HG03520 (cell line): ENCODE measurements around the gene TM2D1.

Experiments used
- ATAC-seq: cut with Tn5 transposase; IDR thresholded peaks from one replicate; pipeline ENCODE4 v1.9.1; 2021; ENCODE audit warnings: mild to moderate bottlenecking, moderate library complexity; ENCODE audit not compliant: unreplicated experiment

Gene TM2D1

GRCh38 chr1:61645476-61645875, 79.5 kb downstream of the TM2D1 start:
- ATAC-seq, result no peak

DNA sequence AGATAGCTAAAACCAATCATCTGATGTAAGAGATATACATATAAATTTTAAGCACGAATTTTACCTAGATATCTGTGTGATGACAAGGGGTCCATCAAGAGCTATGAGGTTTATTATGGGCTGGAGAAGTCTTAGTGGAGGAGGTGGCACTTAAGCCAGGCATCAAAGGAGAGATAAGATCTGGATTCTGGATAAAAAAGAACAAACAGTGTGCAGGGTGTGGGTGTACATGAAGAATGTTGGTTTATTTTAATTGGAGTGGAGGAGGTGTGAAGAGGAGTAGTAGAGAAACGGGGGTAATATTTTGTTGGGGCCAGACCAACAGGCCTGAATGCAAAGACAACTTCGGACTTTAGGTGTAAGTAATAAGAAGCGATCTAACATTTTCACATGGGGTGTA, 80.6 kb downstream of the TM2D1 start:
- ATAC-seq, result no peak

GRCh38 chr1:61642475-61643232, 82.3 kb downstream of the TM2D1 start:
- ATAC-seq, result no peak

GRCh38 chr1:61641578-61642336, 83.2 kb downstream of the TM2D1 start:
- peak; percentile 91 for ATAC-seq

GRCh38 chr1:61640531-61641530, 84.1 kb downstream of the TM2D1 start:
- no peak for ATAC-seq

GRCh38 chr1:61639608-61640336, 85.2 kb downstream of the TM2D1 start:
- ATAC-seq, result no peak

- no peak for ATAC-seq
Observed at GRCh38 chr1:61638911-61639605, 85.9 kb downstream of the TM2D1 start.

- ATAC-seq, result no peak
Observed at GRCh38 chr1:61638296-61638695, 86.6 kb downstream of the TM2D1 start.

- ATAC-seq, result no peak
Observed at GRCh38 chr1:61637470-61637869, 87.5 kb downstream of the TM2D1 start.

DNA sequence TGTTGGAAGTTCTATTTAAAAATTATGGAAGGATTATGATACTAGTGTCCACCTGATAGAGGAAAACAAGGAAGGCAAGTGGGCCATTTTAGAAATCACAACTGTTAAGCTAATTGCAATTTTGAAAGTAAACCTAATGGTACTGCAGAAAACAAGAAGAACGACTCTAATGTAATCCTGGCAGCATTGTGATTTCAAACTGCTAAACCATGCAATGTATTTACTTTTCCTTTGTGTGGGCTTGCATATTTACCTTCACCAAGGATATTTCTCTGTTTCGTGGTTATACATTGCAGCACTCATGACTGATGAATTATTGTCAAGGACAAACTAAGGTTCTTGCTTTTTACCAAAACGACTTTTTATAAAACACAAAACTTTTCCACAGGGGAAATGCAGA, 88.1 kb downstream of the TM2D1 start:
- ATAC-seq, result no peak

- ATAC-seq, result no peak
Observed at GRCh38 chr1:61636376-61636775, 88.6 kb downstream of the TM2D1 start.

DNA sequence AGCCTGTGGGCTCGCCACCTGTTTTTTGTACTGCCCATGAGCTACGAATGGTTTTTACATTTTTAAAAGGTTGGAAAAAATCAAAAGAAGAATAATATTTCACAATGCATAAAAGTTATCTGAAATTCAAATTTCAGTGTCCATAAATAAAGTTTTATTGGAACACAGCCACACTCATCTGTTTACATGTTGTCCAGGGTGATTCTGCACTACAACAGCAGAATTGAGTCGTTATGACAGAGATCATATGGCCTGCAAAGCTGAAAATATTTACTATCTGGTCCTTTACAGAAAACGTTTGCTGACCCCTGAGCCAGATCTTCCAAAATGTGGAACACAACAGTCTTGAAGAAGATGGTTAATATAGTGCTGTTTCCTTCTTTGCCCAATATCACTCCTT, 89.4 kb downstream of the TM2D1 start:
- no peak for ATAC-seq

DNA sequence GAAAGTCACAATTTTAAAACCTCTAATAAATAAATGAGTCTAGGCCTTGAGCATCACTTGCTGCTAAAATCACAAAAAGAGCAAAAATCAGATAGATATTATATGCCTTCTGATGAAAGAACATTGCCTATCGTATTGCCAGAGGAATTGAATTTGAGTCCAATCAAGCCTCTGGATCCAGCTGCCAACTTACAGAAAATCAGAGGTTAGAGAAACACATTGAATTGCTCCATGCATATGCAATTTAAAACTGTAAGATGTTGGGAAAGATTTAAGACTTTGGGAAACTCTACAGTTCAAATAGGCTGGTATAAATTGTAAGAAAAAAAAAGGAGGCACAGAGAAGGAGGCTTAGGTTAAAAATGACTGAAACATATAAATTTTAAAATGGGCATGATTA, 93.5 kb downstream of the TM2D1 start:
- no peak for ATAC-seq
